Activated T-helper 9 cell treated with anti-CD3 and anti-CD28 coated beads, Interleukin-2, amount 50 U/mL, for 16 hours (primary cell): ENCODE measurements around the gene NEUROG1.

ENCODE experiments used
- DNase-seq: peaks from one replicate; pipeline ENCODE4 v3.0.0-alpha.2; 2020; ENCODE audit warnings: low read depth

Gene NEUROG1

GRCh38 chr5:135564331-135564730 is 28.6 kb upstream of the NEUROG1 start:
- no peak for DNase-seq

DNA sequence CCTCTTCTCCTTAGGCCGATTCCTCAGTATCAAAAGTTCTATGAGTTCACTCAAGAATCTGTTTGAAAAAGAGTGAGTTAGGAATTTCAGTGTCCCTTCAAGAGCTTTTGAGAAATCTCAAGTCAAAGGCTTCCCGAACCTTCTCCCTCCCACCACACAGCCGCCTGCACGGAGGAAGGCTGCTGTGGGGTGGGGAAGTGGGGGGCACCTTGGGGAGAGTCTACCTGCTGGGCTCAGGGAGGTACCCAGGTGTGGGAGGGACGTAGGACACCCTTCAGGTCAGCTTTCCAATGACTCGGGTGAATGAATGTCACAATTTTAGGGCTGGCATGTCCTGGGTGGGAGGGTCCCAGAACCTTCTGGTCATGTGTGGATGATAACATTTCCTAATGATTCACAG is 25.5 kb upstream of the NEUROG1 start:
- DNase-seq, result no peak

- DNase-seq, result peak; percentile 17
These were observed 25.1 kb upstream of the NEUROG1 start for GRCh38 chr5:135560858-135561257.

GRCh38 chr5:135559354-135559753 is 23.6 kb upstream of the NEUROG1 start:
- DNase-seq, result no peak

GRCh38 chr5:135557076-135557838 is 21.5 kb upstream of the NEUROG1 start:
- no peak for DNase-seq

DNA sequence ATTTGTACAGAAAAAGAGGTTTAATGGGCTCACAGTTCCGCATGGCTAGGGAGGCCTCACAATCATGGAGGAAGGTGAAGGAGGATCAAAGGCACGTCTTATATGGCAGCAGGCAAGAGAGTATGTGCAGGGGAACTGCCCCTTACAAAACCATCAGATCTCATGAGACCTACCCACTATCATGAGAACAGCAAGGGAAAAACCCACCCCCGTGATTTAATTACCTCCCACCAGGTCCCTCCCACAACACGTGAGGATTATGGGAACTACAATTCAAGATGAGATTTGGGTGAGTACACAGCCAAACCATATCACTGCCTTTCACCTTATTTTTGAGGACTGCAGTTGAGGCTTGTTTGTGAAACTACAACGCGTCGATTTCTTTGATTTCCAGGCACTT is 20.9 kb upstream of the NEUROG1 start:
- no peak for DNase-seq

DNA sequence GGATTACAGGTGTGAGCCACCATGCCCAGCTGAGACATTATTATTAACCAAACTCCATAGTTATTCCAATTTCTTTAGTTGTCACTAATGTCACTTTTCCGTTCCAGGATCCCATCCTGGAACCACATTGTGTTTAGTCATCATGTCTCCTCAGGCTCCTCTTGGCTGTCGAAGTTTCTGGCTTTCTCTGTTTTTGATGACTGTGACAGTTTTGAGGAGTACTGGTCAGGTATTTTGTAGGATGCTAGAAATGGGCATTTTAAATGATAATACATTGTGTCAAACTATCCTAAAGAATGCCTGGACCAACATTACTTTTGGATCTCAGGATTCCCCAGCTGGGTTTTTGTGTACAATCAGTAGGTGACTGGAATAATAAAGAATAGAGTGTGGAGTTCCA is 19.8 kb upstream of the NEUROG1 start:
- DNase-seq, result no peak

DNA sequence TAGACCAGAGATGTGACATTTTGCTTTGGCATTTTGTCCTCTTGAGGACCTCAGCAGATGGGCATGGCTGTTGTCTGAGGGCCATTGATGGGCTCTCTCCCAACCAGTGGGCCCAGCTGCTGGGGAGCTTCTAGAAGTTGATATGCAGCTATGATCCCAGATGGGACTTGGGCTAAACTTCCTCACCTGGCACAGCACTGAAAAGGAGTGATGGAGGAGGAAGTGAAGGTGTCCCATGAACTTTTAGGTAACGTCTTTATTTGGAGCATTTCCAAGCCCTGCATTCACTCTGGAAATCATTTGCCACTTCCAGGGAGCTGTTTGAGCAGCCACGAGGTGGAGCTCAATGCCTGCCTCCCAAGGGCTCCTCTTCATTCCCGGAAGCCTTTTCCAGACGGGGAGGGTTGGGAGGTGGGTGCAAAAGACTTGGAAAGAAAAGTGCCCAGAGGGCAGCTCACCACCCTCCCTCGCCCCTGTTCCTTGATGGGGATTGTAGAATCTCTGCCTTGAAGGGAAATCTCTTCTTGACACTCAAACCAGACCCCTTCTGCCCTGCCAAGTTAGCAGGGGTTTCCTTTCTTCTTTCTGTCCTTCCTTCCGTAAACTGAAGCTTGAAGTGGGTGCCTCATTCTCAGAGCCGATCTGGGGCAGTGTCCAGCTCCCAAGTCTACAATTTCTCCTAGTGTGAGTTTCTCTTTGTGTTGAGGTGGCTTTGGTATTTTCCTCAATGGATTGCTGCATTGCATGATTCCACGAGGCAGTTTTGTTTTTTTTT is 18.1 kb upstream of the NEUROG1 start:
- DNase-seq, result no peak

DNA sequence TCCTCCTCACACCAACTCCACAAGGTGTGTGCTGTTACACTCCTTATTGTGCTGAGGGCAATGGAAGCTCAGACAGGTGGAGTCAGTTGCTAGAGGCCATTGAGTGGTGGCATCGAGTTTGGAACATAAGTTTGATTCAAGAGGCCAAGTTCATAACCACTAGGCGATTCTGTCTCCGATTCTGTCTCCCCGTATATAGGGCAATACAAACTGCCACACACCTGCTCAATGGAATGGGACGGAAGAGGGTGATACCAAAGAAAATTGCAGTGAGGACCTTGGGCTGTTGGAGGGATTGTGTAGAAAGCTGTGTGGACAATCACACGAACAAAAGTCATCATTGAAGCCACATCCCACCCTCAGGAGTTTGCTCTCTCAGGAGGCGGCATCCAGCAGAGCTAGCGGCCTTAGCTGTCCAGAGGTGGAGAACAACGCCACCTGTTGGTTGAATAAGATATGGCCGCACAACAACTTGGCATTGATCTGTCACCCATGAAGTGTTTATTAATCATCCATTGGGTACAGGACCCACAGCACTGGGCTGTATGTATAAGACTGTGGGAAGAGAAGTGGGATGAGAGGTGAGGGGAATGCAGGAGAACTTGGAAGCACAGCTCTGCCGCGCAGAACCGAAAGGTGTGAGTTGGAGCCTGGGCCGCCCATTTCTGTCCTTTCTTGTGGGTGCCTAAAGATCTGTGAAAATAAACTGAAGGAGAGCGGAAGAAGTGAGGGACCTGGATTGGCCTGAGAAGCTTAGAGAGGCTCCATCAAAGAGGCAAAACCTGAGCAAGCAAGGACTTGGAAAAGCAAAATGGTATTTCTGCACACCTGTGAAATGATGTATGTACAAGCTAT is 16.1 kb upstream of the NEUROG1 start:
- DNase-seq, result no peak

GRCh38 chr5:135549413-135549812 is 13.6 kb upstream of the NEUROG1 start:
- no peak for DNase-seq

GRCh38 chr5:135547590-135548254 is 12.0 kb upstream of the NEUROG1 start:
- DNase-seq, result no peak

DNA sequence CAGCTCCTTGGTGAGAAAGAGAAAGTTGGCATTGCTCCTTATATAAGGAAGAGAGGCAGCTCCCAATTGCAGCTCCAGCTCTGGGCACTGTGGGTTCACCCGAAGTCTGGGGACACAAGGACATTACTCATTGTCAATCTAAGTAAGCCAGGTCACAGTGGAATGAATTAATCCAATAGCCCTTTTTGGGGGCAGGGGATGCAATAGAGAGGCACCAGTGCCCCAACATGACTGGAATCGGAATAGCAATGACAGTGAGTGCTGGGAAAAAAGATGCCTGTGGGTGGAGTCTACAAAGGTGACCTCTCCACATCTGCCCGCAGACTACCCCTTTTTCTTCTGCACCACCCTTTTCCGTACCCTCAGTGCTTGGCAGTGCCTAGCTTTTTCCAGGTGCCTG is 11.1 kb upstream of the NEUROG1 start:
- DNase-seq, result no peak

DNA sequence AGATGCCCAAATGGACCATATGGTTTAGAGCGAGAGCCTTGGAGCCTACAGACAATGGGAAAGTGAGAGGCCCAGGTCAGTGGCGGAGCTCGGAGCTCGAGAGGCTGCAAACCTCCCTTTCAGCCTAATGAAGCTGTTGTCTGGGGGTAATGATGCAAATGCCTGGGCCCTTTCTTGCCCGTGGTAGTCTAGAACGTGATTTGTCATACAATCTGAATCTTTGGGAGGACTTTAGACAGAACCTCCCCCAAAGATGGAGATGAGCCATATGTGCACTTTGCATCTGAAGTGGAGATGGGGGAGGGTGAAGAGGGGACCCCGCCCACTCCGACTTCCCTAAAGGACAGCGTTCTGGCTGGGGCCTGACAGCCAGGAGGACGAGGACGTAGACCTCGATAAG is 10.3 kb upstream of the NEUROG1 start:
- no peak for DNase-seq

DNA sequence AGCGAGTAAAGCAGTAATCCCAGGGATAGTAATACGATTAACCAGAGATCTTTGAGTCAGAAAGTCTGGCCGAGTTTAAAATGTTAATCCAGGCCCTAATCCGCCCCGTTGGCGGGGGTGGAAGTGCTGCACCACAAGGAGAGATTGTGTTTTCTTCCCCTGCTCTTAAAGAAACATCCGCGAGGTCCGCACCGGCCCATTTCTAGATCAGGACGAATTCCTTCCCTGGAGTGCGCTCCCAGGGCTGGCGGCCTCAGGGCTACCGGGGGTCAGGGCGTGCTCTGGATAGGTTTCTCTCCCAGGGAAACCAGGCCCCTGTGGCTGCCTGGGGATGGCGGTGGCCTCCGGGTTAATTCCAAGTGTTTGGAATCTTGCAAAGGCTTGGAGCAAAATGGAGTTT is 9.3 kb upstream of the NEUROG1 start:
- no peak for DNase-seq

DNA sequence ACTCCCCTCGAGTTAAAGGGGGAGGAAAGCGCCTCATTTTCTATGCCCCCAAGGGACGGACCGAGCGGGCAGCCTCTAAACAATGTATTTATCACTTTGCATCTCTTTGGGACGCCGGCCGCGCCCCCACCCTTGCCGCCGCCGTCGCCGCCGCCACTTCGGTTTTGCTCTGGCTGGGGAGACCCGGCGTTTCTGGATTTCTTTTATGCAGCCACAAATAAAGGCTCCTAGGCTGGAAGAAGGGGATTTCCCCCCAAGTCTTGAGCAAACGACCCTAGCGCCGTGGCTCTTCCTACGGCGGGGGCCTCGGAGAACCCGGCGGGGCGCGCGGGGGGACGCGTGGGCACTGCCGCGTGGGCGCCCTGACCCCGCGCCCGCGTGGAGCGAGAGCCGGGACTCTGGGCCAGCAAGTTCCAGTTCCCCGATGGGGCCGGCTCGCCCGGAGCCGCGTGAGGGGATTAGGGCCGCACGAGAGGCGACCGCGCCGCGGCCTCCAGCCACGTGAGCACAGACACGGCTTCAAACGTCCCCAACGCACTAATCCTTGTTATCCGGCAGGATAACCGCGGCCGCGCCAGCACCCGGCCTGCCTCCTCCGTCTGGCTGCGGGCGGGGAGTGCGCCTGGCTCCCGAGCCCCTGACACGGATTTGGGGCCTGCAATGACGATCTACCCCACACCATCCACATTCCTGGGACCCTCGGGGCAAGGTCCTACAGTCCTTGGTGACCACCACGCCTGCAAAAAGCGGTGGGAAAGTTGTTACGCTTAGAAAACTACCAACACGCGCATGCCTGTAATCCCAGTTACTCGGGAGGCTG is 7.9 kb upstream of the NEUROG1 start:
- no peak for DNase-seq

- DNase-seq, result no peak
These were observed 7.3 kb upstream of the NEUROG1 start for GRCh38 chr5:135543001-135543484.

DNA sequence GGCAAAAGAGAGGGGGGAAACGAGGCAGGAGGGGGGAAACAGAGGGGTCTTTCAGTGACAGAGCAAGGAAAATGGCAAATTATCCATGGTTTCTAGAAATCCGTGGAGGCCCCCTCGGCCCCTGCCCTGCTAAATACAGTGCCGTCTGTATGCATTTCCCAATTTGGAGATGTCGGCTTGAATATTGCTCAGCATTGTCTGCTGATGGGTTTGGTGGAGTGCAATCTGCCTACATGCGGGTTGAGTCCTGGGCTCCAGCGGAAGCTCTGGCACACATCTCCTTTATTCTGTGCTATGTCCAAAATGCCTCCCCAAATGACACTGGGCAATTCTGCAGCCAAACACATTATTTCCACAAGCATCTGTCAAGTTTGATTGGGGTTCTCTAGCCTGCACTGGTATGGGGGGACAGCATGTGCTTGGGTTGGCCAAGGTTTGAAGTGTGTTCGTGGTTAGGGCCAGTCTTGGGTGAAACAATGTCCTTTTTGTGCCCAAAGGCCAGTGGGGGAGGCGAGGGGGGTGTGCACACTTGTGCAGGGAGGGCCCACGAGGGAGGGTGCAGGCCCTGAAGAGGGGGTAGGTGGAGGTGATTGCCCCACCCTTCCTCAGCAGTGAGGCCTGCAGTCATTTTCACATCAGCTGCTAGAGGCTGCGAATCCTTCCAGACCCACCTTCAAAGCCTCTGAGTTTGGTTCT is 6.2 kb upstream of the NEUROG1 start:
- no peak for DNase-seq

- DNase-seq, result no peak
These were observed 3.8 kb upstream of the NEUROG1 start for GRCh38 chr5:135539430-135540005.

DNA sequence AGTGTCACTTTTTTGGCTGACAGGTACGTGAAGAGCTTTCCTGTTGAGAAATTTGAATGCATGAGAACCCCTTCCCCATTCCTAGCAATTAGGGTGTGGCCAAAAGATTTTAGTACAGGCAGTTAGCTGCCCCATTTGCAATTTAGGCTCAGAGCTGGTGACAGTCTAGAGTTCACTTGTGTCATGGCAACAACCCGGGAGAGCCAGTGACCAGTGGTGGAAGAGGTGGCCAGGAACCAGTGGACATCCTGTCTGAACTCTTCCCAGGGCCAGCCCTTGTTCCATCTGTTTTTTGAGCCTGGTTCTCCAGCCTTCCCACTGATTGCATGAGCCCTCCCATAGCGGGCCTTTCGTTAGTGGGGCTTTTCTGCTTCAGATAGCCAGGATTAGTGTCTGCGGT is 2.5 kb upstream of the NEUROG1 start:
- no peak for DNase-seq

DNA sequence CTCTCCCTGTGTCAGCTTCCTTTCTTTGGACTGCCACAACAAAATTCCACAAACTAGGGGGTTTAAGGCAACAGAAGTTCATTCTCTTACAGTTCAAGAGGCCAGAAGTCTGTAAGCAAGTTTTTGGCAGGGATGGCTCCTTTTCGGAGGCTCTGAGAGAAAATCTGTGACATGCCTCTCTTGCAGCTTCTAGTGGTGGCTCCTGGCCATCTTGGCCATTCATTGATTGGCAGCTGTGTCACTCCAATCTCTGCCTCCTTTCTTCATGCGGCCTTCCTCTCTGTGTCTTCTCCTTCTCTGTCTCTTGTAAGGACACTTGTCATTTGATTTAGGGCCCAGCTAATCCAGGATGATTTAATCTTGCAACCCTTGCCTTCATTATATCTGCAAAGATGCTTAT is 2.0 kb upstream of the NEUROG1 start:
- DNase-seq, result no peak
